Ureter (tissue), 1 donor: ENCODE results near the gene BLOC1S2. TPM values are rescaled to one million over a fixed set of nuclear protein-coding genes. Genes with fewer than 3 reads are reported as not detected.
"Not testable (repeated sequence)": the region's sequence is repeated elsewhere in the genome, so short reads cannot be mapped to it uniquely, and the experiment has no call there.

ENCODE experiments used
- DNase-seq: peaks from one replicate; pipeline ENCODE4 v3.0.0-alpha.2; 2020; ENCODE audit warnings: low spot score
- total RNA-seq: library from RNA; stranded (reverse); gene quantifications from one replicate; pipeline ENCODE4 v1.2.4, GENCODE V29; 2023
- donor health status: DM: yes; HTN: yes; CAD: no.

BLOC1S2 gene
- 34.4 TPM for total RNA-seq

DNA sequence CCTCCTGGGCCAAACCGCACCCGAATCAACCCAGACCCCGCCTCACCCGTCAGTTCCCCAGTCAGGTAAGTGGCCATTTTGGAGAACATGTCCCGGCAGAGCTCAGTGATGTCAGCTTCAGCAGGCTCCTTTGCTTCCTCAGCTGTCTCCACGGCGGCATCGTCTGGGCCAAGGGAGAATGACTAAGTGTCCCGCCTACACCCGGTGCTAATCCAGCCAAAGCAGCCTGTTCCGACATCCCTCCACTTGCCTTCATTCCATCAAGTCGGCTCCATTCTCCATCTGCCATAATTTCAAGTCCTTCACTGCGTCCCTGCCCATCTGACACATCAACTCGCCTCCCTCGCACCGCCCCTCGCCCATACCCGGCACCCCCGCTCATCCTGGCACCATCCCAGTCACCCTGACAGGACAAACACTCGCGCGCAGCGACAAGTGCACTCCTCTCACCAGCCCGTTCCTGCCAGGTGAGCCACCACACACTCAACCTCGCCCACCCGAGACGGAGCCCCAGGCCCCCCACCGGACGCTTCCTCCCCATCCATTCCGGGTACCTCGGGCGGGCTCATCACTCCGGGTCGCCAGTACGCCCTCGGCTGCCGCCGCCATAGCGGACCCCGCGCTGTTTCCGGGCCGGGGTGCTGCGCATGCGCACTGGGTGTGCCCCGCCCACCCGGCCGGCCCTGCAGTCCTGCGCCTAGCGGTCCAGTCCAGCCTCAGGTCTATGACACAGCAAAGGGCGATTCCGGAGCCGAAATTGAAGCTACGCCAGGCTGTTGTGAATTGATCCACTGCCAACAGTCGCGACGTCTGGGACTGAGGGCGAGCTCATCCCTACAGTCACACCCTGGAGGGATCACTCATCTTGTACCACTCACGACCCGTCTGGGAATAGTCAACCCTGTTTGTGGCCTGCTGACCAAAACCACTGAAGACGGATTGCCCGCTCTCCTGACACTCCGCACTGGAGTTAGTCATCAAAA is at the start of gene BLOC1S2:
TSS of gene BLOC1S2 (minus strand) at position 630 of the 983 bp plus-strand sequence. CDS start at position 609, 21 bp downstream.
- DNase-seq = peak; percentile 85

DNA sequence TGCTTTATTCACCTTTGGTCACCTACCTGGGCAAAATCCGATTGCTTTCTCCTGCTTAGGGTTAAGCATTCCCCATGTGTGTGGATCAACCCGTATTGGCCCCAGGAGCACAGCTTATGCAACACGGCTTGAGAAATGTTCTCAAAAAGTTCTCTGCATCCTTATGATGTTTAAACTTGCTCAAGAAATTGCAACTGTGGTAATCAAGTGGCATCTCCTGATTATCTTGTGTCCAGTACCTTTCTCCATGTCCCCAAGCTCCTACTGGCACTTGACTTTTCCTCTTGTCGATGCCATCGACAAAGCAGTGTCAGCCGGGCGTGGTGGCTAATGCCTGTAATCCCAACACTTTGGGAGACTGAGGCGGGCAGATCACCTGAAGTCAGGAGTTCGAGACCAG is 48.3 kb upstream of the BLOC1S2 start:
- no peak for DNase-seq

DNA sequence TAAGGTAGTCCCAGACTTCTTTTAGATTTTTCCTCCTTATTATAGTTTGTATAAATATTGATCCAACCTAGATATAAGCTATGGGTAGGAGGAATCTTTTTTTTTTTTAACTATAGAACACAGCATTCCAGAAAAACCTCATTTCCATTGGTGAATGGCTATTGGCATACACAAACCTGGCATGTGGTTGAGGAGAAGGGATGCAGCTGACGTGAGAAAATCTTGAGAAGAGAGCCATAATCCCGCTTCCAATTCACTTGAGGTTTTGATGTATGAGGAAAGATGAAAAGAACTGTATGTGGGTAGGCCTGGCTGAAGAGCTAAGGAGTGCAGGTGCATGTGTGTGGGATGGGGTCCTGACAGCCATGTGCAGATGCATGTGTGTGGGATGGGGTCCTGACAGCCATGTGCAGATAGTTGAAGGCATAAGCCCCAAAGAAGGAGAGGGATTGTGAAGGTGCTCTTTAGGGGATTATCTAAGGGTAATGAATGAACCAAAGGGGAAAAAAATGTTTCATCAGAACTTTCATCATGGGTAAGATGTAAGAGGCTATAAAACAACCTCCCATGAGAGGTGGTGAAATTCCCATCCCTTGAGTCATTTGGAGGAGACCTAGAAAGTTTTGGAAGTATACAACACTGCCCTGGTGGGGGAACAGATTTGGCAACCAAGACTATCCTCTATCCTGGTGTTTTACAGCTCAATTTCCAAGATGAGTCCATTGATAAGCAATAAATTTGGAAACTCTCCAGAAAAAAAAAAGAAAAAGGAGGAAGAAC is 47.4 kb upstream of the BLOC1S2 start:
- DNase-seq = no peak

DNA sequence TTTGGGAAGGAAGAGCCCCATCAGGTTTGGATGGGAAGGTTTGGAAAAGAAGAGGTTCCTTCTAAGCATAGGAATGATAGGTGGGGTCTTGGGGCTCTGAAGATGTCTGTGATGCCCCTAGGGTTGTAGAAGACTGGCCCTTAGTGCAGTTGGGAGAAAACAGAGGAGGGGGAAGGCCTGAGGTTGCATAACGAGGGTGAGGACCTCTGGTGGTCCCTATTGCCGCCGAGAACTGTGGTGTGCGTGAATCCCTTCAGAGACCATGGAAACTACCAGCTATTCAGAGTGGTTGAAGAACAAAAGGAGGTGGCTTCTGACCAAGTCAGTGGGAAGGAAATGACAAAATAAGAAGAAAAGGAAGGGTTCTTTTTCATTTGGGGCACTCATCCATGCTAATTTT is 46.6 kb upstream of the BLOC1S2 start:
- DNase-seq = no peak

DNA sequence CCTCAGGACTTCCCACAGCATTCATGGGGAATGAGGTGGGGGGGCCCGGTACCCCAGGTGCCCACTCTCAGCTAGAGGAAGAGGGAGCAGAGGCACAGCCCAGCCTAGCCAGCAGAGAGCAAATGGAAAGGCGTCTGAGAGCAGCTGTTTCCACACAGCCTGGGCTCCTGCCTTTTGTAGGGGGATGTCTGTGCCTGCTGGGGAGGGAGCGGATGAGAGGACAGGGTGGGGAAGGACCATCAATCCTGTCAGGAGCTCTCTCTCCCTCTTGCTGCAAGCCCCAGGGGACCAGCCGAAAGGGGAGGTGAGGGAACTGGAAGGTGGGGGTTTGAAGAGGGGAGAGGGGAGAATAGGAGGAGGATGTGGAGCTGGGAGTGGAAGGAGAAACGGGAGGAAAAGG is 43.6 kb upstream of the BLOC1S2 start, which contains the start of gene PKD2L1:
TSS of gene PKD2L1 (minus strand) at position 150 of the 400 bp plus-strand sequence. CDS start at position 25, 125 bp downstream.
- DNase-seq = no peak

DNA sequence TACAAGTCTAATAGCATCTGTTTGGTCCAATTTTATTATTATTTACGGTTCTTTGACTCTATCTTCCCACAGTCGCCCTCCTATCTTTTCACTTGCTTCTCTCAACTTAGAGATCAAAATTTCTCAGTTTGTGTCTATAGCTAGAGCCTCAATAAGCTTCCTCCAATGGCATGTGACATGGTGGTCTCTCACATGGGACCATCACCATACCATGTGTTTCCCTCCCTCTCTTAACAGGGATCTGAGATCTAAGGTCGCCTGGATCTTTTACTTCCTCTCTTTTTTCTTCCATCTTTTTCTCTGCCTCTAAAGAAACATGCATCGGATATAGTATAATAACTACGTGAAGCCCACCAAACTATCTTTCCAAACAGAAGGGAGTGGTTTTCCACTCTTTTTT is 41.7 kb upstream of the BLOC1S2 start:
- DNase-seq = no peak

DNA sequence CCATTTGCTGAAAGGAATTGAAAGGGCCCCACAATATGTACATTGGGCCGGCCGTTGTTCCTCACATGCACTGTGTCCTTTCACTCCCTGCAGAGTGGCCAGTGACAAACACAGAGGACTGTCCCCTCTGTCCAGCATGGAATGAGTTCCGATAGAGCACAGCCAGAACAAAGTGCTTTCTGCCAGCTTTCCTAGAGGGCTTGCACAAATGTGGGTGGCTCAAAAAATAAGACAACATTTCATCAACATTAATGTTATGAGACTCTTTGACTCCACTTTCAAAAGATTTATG is 41.2 kb upstream of the BLOC1S2 start:
- no peak for DNase-seq

DNA sequence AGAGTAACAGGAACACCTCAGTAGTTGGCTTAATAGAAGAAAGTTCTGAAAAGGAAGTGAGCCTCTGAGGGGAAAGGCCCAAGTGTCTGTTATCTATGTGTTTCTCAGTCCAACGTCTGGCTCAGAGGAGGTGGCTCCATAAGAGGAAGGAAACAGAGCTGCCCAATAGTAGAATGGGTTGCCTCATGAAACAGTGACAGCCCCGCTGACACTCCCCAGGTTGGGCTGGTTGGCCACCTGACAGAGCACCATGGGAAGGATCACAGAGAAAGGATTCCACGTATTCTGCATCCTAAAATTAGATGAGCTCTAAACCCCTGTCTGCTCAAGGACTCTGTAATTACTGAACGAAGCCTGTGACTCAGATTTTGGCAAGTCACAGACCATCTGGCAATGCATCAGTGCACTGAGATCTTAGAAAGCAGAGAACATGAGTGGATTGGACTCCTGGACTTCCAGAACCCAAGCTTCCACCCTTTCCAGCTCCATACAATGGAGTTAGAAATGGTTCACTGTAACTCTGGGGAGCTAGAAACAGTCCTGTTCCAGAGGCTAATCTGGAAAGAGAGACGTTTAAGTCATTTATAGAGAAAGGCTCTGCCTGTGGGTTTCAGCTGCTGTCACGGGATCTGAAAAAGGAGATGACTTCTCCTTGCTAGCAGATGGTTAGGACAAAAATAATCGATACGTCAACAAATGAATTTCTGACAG is 40.7 kb upstream of the BLOC1S2 start:
- DNase-seq = no peak

DNA sequence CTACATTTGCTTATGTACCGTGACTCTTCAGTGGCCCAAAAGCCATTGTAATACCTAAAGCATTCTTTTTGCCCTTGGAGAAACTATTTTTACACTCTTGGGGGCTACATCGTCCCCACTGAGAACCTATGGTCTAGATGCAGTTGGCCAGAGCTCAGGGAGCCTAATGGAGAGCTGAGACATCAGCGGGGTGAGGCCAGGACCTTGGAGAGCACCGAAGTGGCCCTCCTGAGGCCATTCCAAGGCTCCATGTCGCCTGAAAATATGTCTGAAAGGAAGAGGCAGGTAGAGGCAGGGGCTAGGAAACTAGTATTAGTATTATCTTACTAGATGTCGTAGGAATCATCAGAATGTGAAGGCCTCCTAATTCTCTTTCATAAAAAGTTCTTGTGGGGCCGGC is 38.7 kb upstream of the BLOC1S2 start:
- no peak for DNase-seq

DNA sequence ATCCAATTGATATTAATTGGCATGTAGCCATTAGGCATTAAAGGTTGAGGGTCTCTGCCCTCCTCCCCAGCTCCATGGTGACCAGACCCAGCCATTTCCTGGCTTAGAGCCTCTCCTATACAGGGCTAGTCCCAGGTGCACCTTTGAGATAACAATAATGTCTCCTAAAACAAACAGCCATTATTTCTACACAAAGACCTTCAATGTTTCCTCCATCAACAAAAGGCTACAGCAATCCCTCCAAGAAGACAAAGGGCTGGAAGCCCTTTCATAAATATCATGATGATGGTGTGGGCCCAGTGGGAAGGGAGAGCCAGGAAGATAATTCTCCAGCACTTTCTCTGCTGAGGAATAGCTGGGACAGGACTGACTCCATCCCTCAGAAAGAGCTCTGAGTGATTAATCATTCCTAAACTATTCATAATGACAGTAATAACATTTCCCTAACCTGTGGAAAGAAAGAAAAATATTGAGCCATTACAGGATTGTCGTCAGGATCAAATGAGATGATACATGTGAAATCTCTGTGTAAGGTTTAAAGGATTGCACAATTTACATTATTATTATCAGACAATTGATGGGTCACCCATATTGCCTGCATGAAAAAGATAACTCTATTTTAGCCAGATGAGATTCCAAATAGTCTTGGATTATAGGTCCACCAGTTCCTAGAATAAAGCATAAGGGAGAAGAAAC is 33.4 kb upstream of the BLOC1S2 start:
- no peak for DNase-seq

DNA sequence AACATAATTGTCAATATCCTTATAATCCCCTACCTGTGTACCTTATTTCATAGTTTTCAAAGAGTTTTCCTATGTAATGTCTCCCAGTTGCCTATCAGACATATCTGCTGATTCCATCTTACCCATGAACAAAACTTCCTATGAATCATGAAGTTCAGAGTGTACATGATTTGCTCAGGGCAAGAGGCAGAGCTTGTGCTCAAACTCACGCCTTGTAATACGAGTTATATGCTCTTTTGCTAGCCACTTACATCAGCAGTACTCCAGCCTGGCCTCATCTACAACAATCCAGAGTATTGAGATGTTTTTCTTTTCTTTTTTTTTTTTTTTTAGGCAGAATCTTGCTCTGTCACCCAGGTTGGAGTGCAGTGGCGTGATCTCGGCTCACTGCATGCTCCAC is 31.7 kb upstream of the BLOC1S2 start:
- DNase-seq = no peak

DNA sequence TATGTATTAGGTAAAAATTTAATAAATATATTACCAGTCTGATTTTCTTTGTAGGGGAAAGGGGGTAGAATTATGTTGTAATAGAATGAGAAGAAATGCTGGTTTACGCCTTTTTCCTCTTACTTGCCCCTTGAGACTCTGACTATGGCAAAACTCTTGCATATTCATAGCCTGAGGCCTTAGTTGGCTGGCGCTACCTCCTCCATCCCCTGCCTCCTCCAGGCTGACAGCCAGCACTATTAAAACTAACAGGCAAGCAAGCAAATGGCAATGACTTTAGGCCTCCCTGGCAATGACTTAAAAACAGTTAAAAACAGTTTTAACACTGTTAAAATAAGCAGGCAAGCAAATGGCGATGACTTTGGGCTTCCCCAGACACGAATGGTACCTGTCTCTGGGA is 29.1 kb upstream of the BLOC1S2 start:
- no peak for DNase-seq

DNA sequence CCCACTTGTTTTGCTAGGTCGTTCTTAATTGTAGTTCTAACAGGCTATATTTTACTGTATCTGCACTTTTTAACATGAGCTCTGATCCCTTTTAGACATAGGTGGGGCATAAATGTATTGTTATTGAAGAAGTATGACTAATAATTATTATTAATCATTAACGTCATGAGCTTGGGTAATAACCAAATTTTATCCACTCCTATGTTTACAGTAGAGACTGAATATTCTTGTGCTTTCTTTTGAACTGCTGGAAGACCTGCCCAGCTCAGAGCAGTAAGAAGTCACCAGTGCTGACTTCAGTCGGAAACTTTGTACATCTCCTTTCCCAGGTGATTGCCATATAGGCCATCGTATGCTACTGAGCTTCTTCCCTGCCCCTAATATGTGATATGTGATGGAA is 24.8 kb upstream of the BLOC1S2 start:
- no peak for DNase-seq

DNA sequence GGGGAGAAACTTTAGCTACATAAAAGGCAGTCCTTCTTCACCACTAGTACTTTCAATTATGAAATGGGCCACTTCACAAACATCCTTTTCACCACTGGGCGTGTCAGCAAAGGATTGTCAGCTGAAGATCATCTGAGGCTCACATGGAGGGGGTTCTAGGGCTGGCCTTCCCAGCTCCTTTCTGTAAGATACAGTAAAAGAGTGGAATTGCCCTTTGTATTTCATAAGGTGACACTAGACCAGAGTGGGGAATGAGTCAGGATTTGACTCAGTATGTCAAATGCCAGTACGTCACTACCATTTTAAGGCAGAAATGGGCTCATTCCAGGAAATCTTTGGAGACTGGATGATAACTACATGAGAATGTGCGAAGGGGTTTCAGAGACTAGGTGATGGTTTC is 21.2 kb upstream of the BLOC1S2 start:
- no peak for DNase-seq

DNA sequence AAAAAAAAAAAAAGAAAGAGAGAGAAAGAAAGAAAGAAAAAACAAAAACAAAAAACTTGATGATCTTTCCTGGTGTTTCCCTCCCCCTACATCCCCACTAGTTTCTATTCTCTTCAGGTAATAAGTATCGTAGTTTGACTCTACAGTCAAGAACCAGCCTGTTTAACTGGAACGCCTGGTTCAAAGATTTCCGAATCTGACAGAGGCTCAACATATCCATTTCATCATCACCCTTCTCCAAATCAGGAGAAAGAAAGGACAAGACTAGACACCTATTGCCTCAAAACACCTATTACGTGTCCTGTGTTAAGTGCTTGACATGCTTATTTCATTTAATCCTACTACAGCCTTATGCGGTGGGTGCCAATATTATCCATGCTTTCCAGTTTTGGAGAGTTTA is 20.4 kb upstream of the BLOC1S2 start:
- no peak for DNase-seq

DNA sequence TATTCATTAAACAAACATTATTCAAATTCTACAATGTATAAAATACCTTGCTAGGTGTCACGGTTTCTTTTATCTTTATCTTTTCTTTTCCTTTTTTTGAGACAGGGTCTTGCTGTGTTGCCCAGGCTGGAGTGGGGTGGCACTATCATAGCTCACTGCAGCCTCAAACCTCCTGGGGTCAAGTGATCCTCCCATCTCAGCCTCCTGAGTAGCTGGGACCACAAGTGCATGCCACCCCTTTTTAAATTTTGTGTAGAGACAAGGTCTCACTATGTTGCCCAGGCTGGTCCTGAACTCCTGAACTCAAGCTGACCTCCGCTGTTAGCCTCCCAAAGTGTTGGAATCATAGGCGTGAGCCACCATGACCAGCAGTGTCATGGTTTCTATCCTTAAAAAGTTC is 17.9 kb upstream of the BLOC1S2 start:
- no peak for DNase-seq

DNA sequence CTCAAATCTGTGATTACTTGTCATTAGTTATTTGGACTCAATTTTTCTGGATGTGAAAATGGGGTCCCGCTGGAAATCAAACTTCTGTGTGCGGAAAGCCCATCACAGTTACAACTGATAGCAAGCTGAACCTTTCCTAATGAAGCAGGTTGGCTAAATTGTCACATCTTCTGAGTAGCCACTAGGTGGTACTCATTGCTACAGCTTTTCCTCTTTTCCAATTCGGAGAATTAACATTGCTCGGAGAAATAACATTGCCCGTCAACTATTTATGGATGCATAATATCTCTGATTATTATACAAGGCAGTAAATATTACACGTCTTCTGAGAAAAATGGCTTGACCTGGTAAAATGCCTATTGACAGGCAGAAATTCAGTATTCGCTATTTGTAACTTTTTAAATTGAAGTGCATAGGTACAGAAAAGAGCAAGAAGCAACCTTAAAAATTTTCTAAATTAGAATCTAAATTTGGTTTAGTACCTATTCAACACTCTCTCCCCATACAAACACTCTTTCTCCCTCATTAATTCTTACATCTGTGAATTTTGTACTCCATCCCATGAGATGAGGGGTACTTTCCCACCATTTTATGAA is 17.3 kb upstream of the BLOC1S2 start:
- DNase-seq = no peak

DNA sequence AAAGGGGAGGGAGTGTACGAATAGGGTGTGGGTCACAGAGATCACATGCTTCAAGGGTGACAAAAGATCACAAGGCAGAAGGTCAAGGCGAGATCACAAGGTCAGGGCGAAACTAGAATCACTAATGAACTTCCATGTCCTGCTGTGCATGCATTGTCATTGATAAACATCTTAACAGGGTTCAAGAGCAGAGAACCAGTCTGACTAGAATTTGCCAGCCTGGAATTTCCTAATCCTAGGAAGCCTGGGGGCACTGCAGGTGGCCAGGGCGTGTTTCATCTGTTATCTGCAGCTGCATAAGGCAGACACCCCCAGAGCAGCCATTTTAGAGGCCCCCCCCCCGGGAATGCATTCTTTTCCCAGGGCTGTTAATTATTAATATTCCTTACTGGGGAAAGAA is 14.6 kb upstream of the BLOC1S2 start:
- not testable (repeated sequence) for DNase-seq

DNA sequence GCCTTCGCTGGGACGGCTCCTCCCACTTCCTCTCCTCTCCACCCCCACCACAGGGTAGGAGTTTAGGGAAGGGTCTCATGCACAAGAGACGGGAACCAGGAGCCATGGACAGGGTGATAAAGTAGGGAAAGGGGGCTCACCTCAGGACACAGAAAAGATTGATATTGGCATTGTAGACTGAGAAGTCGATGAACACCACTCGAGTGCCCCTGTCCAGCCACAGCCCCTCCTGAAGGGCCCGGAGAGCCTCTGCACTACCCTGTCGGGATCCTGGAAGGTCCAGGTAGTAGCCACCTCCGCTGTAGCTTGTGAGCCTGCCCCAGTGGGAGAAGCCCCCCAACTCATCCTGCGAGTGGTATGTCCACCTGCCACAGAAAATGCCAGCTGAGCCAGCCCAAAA is 10.8 kb upstream of the BLOC1S2 start:
- DNase-seq = no peak

DNA sequence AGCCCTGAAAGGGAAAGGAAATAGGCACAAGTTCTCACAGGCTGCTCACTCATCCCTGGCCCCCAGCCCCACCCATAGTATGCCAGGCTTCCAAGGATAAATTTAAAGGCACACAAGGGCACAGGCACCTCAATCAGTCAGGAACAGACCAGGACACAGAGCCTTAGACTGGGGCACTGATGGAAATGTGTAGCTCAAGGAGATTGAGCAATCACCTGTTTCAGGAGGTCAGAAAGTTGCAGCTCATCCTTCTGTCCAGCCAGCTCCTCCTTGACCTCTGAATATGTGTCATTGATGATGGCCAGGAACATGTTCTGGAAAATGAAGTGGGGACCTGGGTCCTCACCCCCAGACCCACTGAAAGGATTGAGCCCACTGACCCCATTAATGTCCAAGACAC is 6.6 kb upstream of the BLOC1S2 start:
- no peak for DNase-seq

DNA sequence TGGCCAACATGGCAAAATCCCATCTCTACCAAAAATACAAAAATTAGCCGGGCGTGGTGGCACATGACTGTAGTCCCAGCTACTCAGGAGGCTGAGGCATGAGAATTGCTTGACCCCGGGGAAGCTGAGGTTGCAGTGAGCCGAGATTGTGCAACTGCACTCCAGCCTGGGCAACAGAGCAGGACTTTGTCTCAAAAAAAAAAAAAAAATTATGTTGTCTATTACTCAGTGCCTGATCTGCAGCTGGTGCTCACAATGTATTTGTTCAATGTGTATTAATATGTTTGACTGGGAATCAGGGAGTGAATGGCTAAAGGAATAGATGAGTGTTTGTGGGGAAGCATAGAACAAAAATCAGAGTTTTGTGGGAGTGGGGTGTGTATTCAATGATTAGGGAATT is 5.8 kb upstream of the BLOC1S2 start:
- DNase-seq = not testable (repeated sequence)
